Measurements from ENCODE around the gene VSIR. TPM values are rescaled to one million over a fixed set of nuclear protein-coding genes. Genes with fewer than 3 reads are reported as not detected.

VSIR gene
- total RNA-seq, 2 donors from 2014 or later = 60.7 to 119 TPM

- TF ChIP-seq CTCF (IDR thresholded peaks at IDR 0.05) = no peak
- Histone ChIP-seq H3K27me3 (replicated peaks; ENCODE audit: insufficient read depth) (no peaks in the 10 kb centered on the region), H3K9me3 (no peaks in the 10 kb centered on the region), H3K27ac (no peak overlapping the region), H3K4me3 (no peak overlapping the region), H3K4me1 (ENCODE audit: control insufficient read depth in 1 of 2, low read depth in 2 of 2) (no peaks in the 10 kb centered on the region), H3K36me3 (no peaks in the 10 kb centered on the region)
- ATAC-seq (ENCODE audit: insufficient number of reproducible peaks, low FRiP score, low read depth) (no peak), DNase-seq (ENCODE audit: low spot score) (no peak)
Measured at GRCh38 chr10:71790749-71791440, 17.6 kb upstream of the VSIR start.

- H3K4me1 ChIP-seq (ENCODE audit: control insufficient read depth in 1 of 2, low read depth in 2 of 2) = no peaks in the 10 kb centered on the region
- TF ChIP-seq CTCF (IDR thresholded peaks at IDR 0.05) = no peak
- H3K27ac ChIP-seq = no peak overlapping the region
- H3K36me3 ChIP-seq = no peaks in the 10 kb centered on the region
- no peak overlapping the region for H3K4me3 ChIP-seq
- ATAC-seq (ENCODE audit: insufficient number of reproducible peaks, low FRiP score, low read depth) (no peak), DNase-seq (ENCODE audit: low spot score) (no peak)
- H3K9me3 ChIP-seq = no peaks in the 10 kb centered on the region
- no peaks in the 10 kb centered on the region for H3K27me3 ChIP-seq (replicated peaks; ENCODE audit: insufficient read depth)
Measured at GRCh38 chr10:71789871-71790270, 16.6 kb upstream of the VSIR start.

- no peak for TF ChIP-seq CTCF (IDR thresholded peaks at IDR 0.05)
- ATAC-seq (ENCODE audit: insufficient number of reproducible peaks, low FRiP score, low read depth) = no peak
- Histone ChIP-seq H3K27me3 (replicated peaks; ENCODE audit: insufficient read depth) (no peaks in the 10 kb centered on the region), H3K4me1 (ENCODE audit: control insufficient read depth in 1 of 2, low read depth in 2 of 2) (no peaks in the 10 kb centered on the region), H3K9me3 (no peaks in the 10 kb centered on the region), H3K36me3 (no peaks in the 10 kb centered on the region), H3K4me3 (no peak overlapping the region), H3K27ac (no peak overlapping the region)
- DNase-seq (ENCODE audit: low spot score) = no peak
Measured at GRCh38 chr10:71788954-71789353, 15.6 kb upstream of the VSIR start.

- no peak for ATAC-seq (ENCODE audit: insufficient number of reproducible peaks, low FRiP score, low read depth)
- H3K9me3 ChIP-seq = no peaks in the 10 kb centered on the region
- DNase-seq (ENCODE audit: low spot score) = no peak
- H3K36me3 ChIP-seq = no peaks in the 10 kb centered on the region
- TF ChIP-seq CTCF (IDR thresholded peaks at IDR 0.05) = no peak
- no peak overlapping the region for H3K27ac ChIP-seq
- H3K4me3 ChIP-seq = no peak overlapping the region
- H3K27me3 ChIP-seq (replicated peaks; ENCODE audit: insufficient read depth) = no peaks in the 10 kb centered on the region
- H3K4me1 ChIP-seq (ENCODE audit: control insufficient read depth in 1 of 2, low read depth in 2 of 2) = peaks cover 0 to 3% of the 10 kb centered on the region in 2 donors
Measured at GRCh38 chr10:71784679-71785272, 11.5 kb upstream of the VSIR start.

GRCh38 chr10:71783917-71784678 lies 10.8 kb upstream of the VSIR start:
- no peak for DNase-seq (ENCODE audit: low spot score)

More at GRCh38 chr10:71783917-71784678, 10.8 kb upstream of the VSIR start:
- H3K27me3 ChIP-seq (replicated peaks; ENCODE audit: insufficient read depth) = no peaks in the 10 kb centered on the region
- H3K36me3 ChIP-seq = no peaks in the 10 kb centered on the region
- H3K27ac ChIP-seq = no peak overlapping the region
- H3K9me3 ChIP-seq = no peaks in the 10 kb centered on the region
- no peak overlapping the region for H3K4me3 ChIP-seq
- TF ChIP-seq CTCF (IDR thresholded peaks at IDR 0.05) = no peak
- no peak for ATAC-seq (ENCODE audit: insufficient number of reproducible peaks, low FRiP score, low read depth)
- peaks cover 0 to 3% of the 10 kb centered on the region in 2 donors for H3K4me1 ChIP-seq (ENCODE audit: control insufficient read depth in 1 of 2, low read depth in 2 of 2)
